ENCODE measurements around the gene LRP10. TPM values are rescaled to one million over a fixed set of nuclear protein-coding genes. Genes with fewer than 3 reads are reported as not detected.
"Not testable (repeated sequence)": the region's sequence is repeated elsewhere in the genome, so short reads cannot be mapped to it uniquely, and the experiment has no call there.

The LRP10 gene
- total RNA-seq: 10 to 100 TPM; 53.4 to 60.4 TPM

GRCh38 chr14:22871224-22872032 lies at the start of gene LRP10:
LRP10 (plus strand) TSS chr14:22871740; CDS start chr14:22872304, 564 bp downstream.
- H3K27ac Mint-ChIP-seq: peak within 1 kb of the TSS; percentile 95 to 98
- H3K4me3 Mint-ChIP-seq: peak within 1 kb of the TSS; percentile 90
- DNase-seq (ENCODE audit: low spot score): peak; percentile 90
- H3K9me3 Mint-ChIP-seq: no peaks in the 10 kb centered on the region
- peaks cover 18 to 20% of the 10 kb centered on the region in 2 donors for H3K4me1 Mint-ChIP-seq (ENCODE audit: low read depth in 2 of 2)
- peak; percentile 93 to 95 for ATAC-seq
- H3K27me3 Mint-ChIP-seq: no peaks in the 10 kb centered on the region
- peaks cover 4% of the 10 kb centered on the region for H3K36me3 Mint-ChIP-seq

- Mint-ChIP-seq H3K4me3 (no peak overlapping the region), H3K4me1 (ENCODE audit: low read depth in 2 of 2) (peaks cover 12 to 13% of the 10 kb centered on the region in 2 donors), H3K27ac (no peak overlapping the region), H3K27me3 (peaks cover 22 to 28% of the 10 kb centered on the region in 2 donors), H3K36me3 (no peaks in the 10 kb centered on the region), H3K9me3 (no peaks in the 10 kb centered on the region)
- DNase-seq (ENCODE audit: low spot score) (no peak), ATAC-seq (no peak)
Observed at GRCh38 chr14:22822016-22822570, 49.4 kb upstream of the LRP10 start.

GRCh38 chr14:22822571-22823098 lies 48.9 kb upstream of the LRP10 start:
- DNase-seq (ENCODE audit: low spot score) (peak; percentile 73), ATAC-seq (peak; percentile 84 to 88)
- peak overlapping the region; percentile 67 for H3K4me3 Mint-ChIP-seq
- H3K36me3 Mint-ChIP-seq: no peaks in the 10 kb centered on the region
- H3K4me1 Mint-ChIP-seq (ENCODE audit: low read depth in 2 of 2): peaks cover 12 to 13% of the 10 kb centered on the region in 2 donors
- H3K27me3 Mint-ChIP-seq: peaks cover 22 to 28% of the 10 kb centered on the region in 2 donors
- H3K9me3 Mint-ChIP-seq: no peaks in the 10 kb centered on the region
- no peak overlapping the region for H3K27ac Mint-ChIP-seq

- H3K27ac Mint-ChIP-seq: no peak overlapping the region
- H3K4me3 Mint-ChIP-seq: no peak overlapping the region
- DNase-seq (ENCODE audit: low spot score) (no peak), ATAC-seq (no peak)
- H3K27me3 Mint-ChIP-seq: peaks cover 18 to 19% of the 10 kb centered on the region in 2 donors
- H3K4me1 Mint-ChIP-seq (ENCODE audit: low read depth in 2 of 2): peaks cover 21% of the 10 kb centered on the region in 2 donors
- no peaks in the 10 kb centered on the region for H3K9me3 Mint-ChIP-seq
- no peaks in the 10 kb centered on the region for H3K36me3 Mint-ChIP-seq
Observed at GRCh38 chr14:22824711-22825359, 46.7 kb upstream of the LRP10 start.

GRCh38 chr14:22829076-22829660 lies 42.4 kb upstream of the LRP10 start:
- not testable (repeated sequence) for ATAC-seq; H3K27me3 Mint-ChIP-seq; DNase-seq (ENCODE audit: low spot score); H3K36me3 Mint-ChIP-seq; H3K9me3 Mint-ChIP-seq
- Mint-ChIP-seq H3K4me3 (peak overlapping the region; percentile 81), H3K4me1 (ENCODE audit: low read depth in 2 of 2) (peaks cover 26 to 33% of the 10 kb centered on the region in 2 donors), H3K27ac (peak overlapping the region; percentile 87 to 98)

- peak within 1 kb of the TSS; percentile 87 to 98 for H3K27ac Mint-ChIP-seq
- no peaks in the 10 kb centered on the region for H3K9me3 Mint-ChIP-seq
- peak; percentile 97 for ATAC-seq
- DNase-seq (ENCODE audit: low spot score): peak; percentile 87
- H3K4me1 Mint-ChIP-seq (ENCODE audit: low read depth in 2 of 2): peaks cover 26 to 33% of the 10 kb centered on the region in 2 donors
- H3K4me3 Mint-ChIP-seq: peak within 1 kb of the TSS; percentile 81
- peaks cover 9% of the 10 kb centered on the region for H3K36me3 Mint-ChIP-seq
- H3K27me3 Mint-ChIP-seq: peaks cover 5 to 8% of the 10 kb centered on the region in 2 donors
Observed at GRCh38 chr14:22829661-22830442, 41.7 kb upstream of the LRP10 start, which contains the start of gene MRPL52. MRPL52 (plus strand) TSS chr14:22829887; CDS start chr14:22829913, 26 bp downstream.

GRCh38 chr14:22830443-22831010 lies 41.0 kb upstream of the LRP10 start:
- Mint-ChIP-seq H3K9me3 (no peaks in the 10 kb centered on the region), H3K27me3 (peaks cover 5 to 6% of the 10 kb centered on the region in 2 donors), H3K4me1 (ENCODE audit: low read depth in 2 of 2) (peaks cover 28 to 32% of the 10 kb centered on the region in 2 donors), H3K36me3 (peaks cover 14% of the 10 kb centered on the region), H3K4me3 (peak overlapping the region; percentile 81), H3K27ac (peak overlapping the region; percentile 87 to 98)
- DNase-seq (ENCODE audit: low spot score): no peak
- ATAC-seq: peak in 1 of 2 donors; percentile 1

GRCh38 chr14:22835505-22835904 lies 36.0 kb upstream of the LRP10 start:
- peaks cover 12 to 25% of the 10 kb centered on the region in 2 donors for H3K27me3 Mint-ChIP-seq
- H3K9me3 Mint-ChIP-seq: no peaks in the 10 kb centered on the region
- no peak for DNase-seq (ENCODE audit: low spot score)
- H3K4me1 Mint-ChIP-seq (ENCODE audit: low read depth in 2 of 2): peaks cover 19 to 26% of the 10 kb centered on the region in 2 donors
- H3K4me3 Mint-ChIP-seq: no peak overlapping the region
- no peak overlapping the region for H3K27ac Mint-ChIP-seq
- no peak for ATAC-seq
- peaks cover 17% of the 10 kb centered on the region for H3K36me3 Mint-ChIP-seq

GRCh38 chr14:22836301-22837113 lies 35.0 kb upstream of the LRP10 start, which contains the start of gene MMP14:
MMP14 (plus strand) TSS chr14:22836585; CDS start chr14:22836818, 233 bp downstream.
- peaks cover 15% of the 10 kb centered on the region for H3K36me3 Mint-ChIP-seq
- ATAC-seq (no peak), DNase-seq (ENCODE audit: low spot score) (no peak)
- H3K4me1 Mint-ChIP-seq (ENCODE audit: low read depth in 2 of 2): peaks cover 13 to 19% of the 10 kb centered on the region in 2 donors
- peak within 1 kb of the TSS; percentile 64 for H3K4me3 Mint-ChIP-seq
- H3K9me3 Mint-ChIP-seq: no peaks in the 10 kb centered on the region
- H3K27me3 Mint-ChIP-seq: peaks cover 12 to 25% of the 10 kb centered on the region in 2 donors
- H3K27ac Mint-ChIP-seq: no peak within 1 kb of the TSS

- no peak for DNase-seq (ENCODE audit: low spot score)
- H3K4me3 Mint-ChIP-seq: peak overlapping the region; percentile 64
- peak in 1 of 2 donors; percentile 11 for ATAC-seq
- H3K9me3 Mint-ChIP-seq: no peaks in the 10 kb centered on the region
- H3K36me3 Mint-ChIP-seq: peaks cover 8% of the 10 kb centered on the region
- H3K27me3 Mint-ChIP-seq: peaks cover 15 to 25% of the 10 kb centered on the region in 2 donors
- H3K4me1 Mint-ChIP-seq (ENCODE audit: low read depth in 2 of 2): peaks cover 12% of the 10 kb centered on the region in 2 donors
- H3K27ac Mint-ChIP-seq: no peak overlapping the region
Observed at GRCh38 chr14:22837114-22837749, 34.3 kb upstream of the LRP10 start.

- Mint-ChIP-seq H3K36me3 (peaks cover 8% of the 10 kb centered on the region), H3K27me3 (peaks cover 15 to 25% of the 10 kb centered on the region in 2 donors), H3K4me3 (no peak overlapping the region), H3K4me1 (ENCODE audit: low read depth in 2 of 2) (peaks cover 11 to 12% of the 10 kb centered on the region in 2 donors), H3K27ac (no peak overlapping the region), H3K9me3 (no peaks in the 10 kb centered on the region)
- ATAC-seq (no peak), DNase-seq (ENCODE audit: low spot score) (no peak)
Observed at GRCh38 chr14:22837750-22838538, 33.6 kb upstream of the LRP10 start.
